Erythroblast (primary cell): Measurements from ENCODE around the gene C9orf50.

ENCODE experiments used
- GATA1 ChIP-seq: IDR thresholded peaks from 2 replicates; pipeline ENCODE4 v1.6.1; 2011; ENCODE audit warnings: low read depth, mild to moderate bottlenecking, control low read depth, low read length, moderate library complexity
- POLR2A ChIP-seq: IDR thresholded peaks from 2 replicates; pipeline ENCODE4 v1.6.1; 2011; ENCODE audit warnings: mild to moderate bottlenecking, low read length

GRCh38 chr9:129628709-129629108 lies 7.8 kb upstream of the C9orf50 start:
- TF ChIP-seq POLR2A (no peak), GATA1 (no peak)
